Esophagus squamous epithelium (tissue), 4 donors: ENCODE results near the gene C5orf15.

Experiments used
- POLR2A ChIP-seq, 4 donors: fragments of 450-650 bp; IDR thresholded peaks; one replicate each; pipeline ENCODE4 v1.6.1; 2017; ENCODE audit warnings: antibody characterized with exemption in 4 of 4, mild to moderate bottlenecking in 4 of 4, moderate library complexity in 3 of 4
- TF ChIP-seq, protein P1 (sequence below), 6 experiments: fragments of 450-650 bp in 4 of 6; fragments of 200-600 bp in 2 of 6; sonication (generic) in 2 of 6; IDR thresholded peaks; one replicate each; pipeline ENCODE4 v1.5.1; 2016 to 2019; ENCODE audit warnings: antibody characterized with exemption in 6 of 6, mild to moderate bottlenecking in 4 of 6, moderate library complexity in 4 of 6

DNA sequence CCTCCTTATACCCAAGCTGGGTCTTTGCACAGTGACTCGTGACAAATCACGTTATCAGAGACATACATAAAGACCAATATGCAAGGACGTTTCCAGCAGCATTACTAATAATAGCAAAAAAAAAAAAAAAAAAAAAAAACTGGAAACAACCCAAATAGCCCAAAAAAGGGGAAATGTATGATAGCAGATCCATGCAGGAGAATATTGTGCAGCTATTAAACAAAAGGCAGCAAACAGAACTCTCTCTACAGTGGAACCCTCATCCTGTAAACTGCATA, 37.7 kb downstream of the C5orf15 start:
- TF ChIP-seq POLR2A (IDR thresholded peaks at IDR 0.05), result no peak
- TF ChIP-seq, protein P1, sequence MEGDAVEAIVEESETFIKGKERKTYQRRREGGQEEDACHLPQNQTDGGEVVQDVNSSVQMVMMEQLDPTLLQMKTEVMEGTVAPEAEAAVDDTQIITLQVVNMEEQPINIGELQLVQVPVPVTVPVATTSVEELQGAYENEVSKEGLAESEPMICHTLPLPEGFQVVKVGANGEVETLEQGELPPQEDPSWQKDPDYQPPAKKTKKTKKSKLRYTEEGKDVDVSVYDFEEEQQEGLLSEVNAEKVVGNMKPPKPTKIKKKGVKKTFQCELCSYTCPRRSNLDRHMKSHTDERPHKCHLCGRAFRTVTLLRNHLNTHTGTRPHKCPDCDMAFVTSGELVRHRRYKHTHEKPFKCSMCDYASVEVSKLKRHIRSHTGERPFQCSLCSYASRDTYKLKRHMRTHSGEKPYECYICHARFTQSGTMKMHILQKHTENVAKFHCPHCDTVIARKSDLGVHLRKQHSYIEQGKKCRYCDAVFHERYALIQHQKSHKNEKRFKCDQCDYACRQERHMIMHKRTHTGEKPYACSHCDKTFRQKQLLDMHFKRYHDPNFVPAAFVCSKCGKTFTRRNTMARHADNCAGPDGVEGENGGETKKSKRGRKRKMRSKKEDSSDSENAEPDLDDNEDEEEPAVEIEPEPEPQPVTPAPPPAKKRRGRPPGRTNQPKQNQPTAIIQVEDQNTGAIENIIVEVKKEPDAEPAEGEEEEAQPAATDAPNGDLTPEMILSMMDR (IDR thresholded peaks at IDR 0.05), result no peak
